Naive B cell (primary cell): Measurements from ENCODE around the gene MMP8. TPM values are rescaled to one million over a fixed set of nuclear protein-coding genes. Genes with fewer than 3 reads are reported as not detected.

Experiments
- ATAC-seq, 2 donors: fragments of 150-1000 bp; cut with Tn5 transposase; 2 replicates each; pipeline ENCODE4 v1.10.0; 2021; ENCODE audit warnings: low read depth in 2 of 2, mild to moderate bottlenecking in 2 of 2, moderate library complexity in 2 of 2
- DNase-seq: peaks from one replicate; pipeline ENCODE4 v3.0.0; 2022
- H3K27ac Mint-ChIP-seq, 6 donors: one replicate each; pipeline ENCODE4 v1.8.0; 2020 to 2022; ENCODE audit warnings: mild to moderate bottlenecking in 6 of 6, mixed read lengths in 6 of 6, moderate library complexity in 5 of 6, inconsistent platforms in 2 of 6
- H3K27me3 Mint-ChIP-seq, 3 donors: one replicate each; pipeline ENCODE4 v1.8.0; 2021 to 2022; ENCODE audit warnings: mixed read lengths in 3 of 3, mild to moderate bottlenecking in 1 of 3
- H3K36me3 Mint-ChIP-seq, 2 donors: one replicate each; pipeline ENCODE4 v1.8.0; 2020 to 2022; ENCODE audit warnings: mixed read lengths in 2 of 2, inconsistent platforms in 1 of 2, mild to moderate bottlenecking in 1 of 2
- H3K4me1 Mint-ChIP-seq, 3 donors: one replicate each; pipeline ENCODE4 v1.8.0; 2020 to 2022; ENCODE audit warnings: mixed read lengths in 3 of 3, inconsistent platforms in 1 of 3, mild to moderate bottlenecking in 1 of 3, moderate library complexity in 1 of 3
- H3K4me3 Mint-ChIP-seq, 8 donors: one replicate each; pipeline ENCODE4 v1.8.0; 2020 to 2022; ENCODE audit warnings: mild to moderate bottlenecking in 8 of 8, mixed read lengths in 8 of 8, moderate library complexity in 8 of 8, inconsistent platforms in 2 of 8
- H3K9me3 Mint-ChIP-seq, 7 donors: one replicate each; pipeline ENCODE4 v1.8.0; 2020 to 2022; ENCODE audit warnings: mixed read lengths in 7 of 7, mild to moderate bottlenecking in 5 of 7, inconsistent platforms in 2 of 7, moderate library complexity in 1 of 7
- polyA plus RNA-seq, 6 donors: library from polyadenylated mRNA; unstranded; fragments of 300-500 nt; fragmentation: Illumina TruSeq; gene quantifications; one replicate each; pipeline ENCODE4 v1.2.3, GENCODE V29; 2021; ENCODE audit warnings: low read depth in 6 of 6

MMP8 gene
- under 1 TPM in 1 of 6 donors, not detected in 5; 0.37 TPM for polyA plus RNA-seq

- ATAC-seq: no peak
- Mint-ChIP-seq H3K4me1 (no peaks in the 10 kb centered on the region), H3K36me3 (peaks cover 0 to 2% of the 10 kb centered on the region in 2 donors)
Observed at GRCh38 chr11:102724904-102725500, at the start of gene MMP8. Gene MMP8, minus strand, starts transcription at chr11:102724954. Its CDS starts 99 bp downstream, at chr11:102724855.

GRCh38 chr11:102773386-102773785 lies 48.6 kb upstream of the MMP8 start:
- no peak for ATAC-seq
- Mint-ChIP-seq H3K4me3 (no peak overlapping the region), H3K27ac (no peak overlapping the region), H3K4me1 (no peaks in the 10 kb centered on the region), H3K9me3 (peaks cover 0 to 5% (median 0%) of the 10 kb centered on the region in 7 donors), H3K27me3 (peaks cover 9 to 28% (median 13%) of the 10 kb centered on the region in 3 donors), H3K36me3 (no peaks in the 10 kb centered on the region)
- no peak for DNase-seq

More at GRCh38 chr11:102724904-102725500, at the start of gene MMP8:
- DNase-seq: no peak
- Mint-ChIP-seq H3K9me3 (peaks cover 0 to 10% (median 5%) of the 10 kb centered on the region in 7 donors), H3K4me3 (no peak within 1 kb of the TSS), H3K27ac (no peak within 1 kb of the TSS), H3K27me3 (peaks cover 0 to 13% (median 9%) of the 10 kb centered on the region in 3 donors)

- peaks cover 9 to 29% (median 16%) of the 10 kb centered on the region in 3 donors for H3K27me3 Mint-ChIP-seq
- H3K9me3 Mint-ChIP-seq: peaks cover 0 to 5% (median 0%) of the 10 kb centered on the region in 7 donors
- H3K4me1 Mint-ChIP-seq: no peaks in the 10 kb centered on the region
- no peak for DNase-seq
- ATAC-seq: no peak
- no peak overlapping the region for H3K27ac Mint-ChIP-seq
- H3K36me3 Mint-ChIP-seq: no peaks in the 10 kb centered on the region
- no peak overlapping the region for H3K4me3 Mint-ChIP-seq
Observed at GRCh38 chr11:102771351-102771750, 46.6 kb upstream of the MMP8 start.

- ATAC-seq (no peak), DNase-seq (no peak)
- no peaks in the 10 kb centered on the region for H3K4me1 Mint-ChIP-seq
- H3K36me3 Mint-ChIP-seq: no peaks in the 10 kb centered on the region
- peaks cover 0 to 5% (median 0%) of the 10 kb centered on the region in 7 donors for H3K9me3 Mint-ChIP-seq
- H3K27ac Mint-ChIP-seq: no peak overlapping the region
- peaks cover 9 to 26% (median 16%) of the 10 kb centered on the region in 3 donors for H3K27me3 Mint-ChIP-seq
- no peak overlapping the region for H3K4me3 Mint-ChIP-seq
Observed at GRCh38 chr11:102770191-102770590, 45.4 kb upstream of the MMP8 start.

GRCh38 chr11:102767800-102768199 lies 43.0 kb upstream of the MMP8 start:
- Mint-ChIP-seq H3K4me1 (no peaks in the 10 kb centered on the region), H3K27ac (no peak overlapping the region), H3K4me3 (no peak overlapping the region), H3K27me3 (peaks cover 12 to 22% (median 22%) of the 10 kb centered on the region in 3 donors), H3K36me3 (no peaks in the 10 kb centered on the region), H3K9me3 (peaks cover 0 to 11% (median 0%) of the 10 kb centered on the region in 7 donors)
- DNase-seq: no peak
- ATAC-seq: no peak

- no peak overlapping the region for H3K4me3 Mint-ChIP-seq
- H3K36me3 Mint-ChIP-seq: no peaks in the 10 kb centered on the region
- no peaks in the 10 kb centered on the region for H3K4me1 Mint-ChIP-seq
- DNase-seq: no peak
- peaks cover 12 to 16% (median 16%) of the 10 kb centered on the region in 3 donors for H3K27me3 Mint-ChIP-seq
- H3K27ac Mint-ChIP-seq: no peak overlapping the region
- no peak for ATAC-seq
- H3K9me3 Mint-ChIP-seq: peaks cover 0 to 7% (median 0%) of the 10 kb centered on the region in 7 donors
Observed at GRCh38 chr11:102763440-102763839, 38.7 kb upstream of the MMP8 start.

GRCh38 chr11:102762361-102762767 lies 37.6 kb upstream of the MMP8 start:
- Mint-ChIP-seq H3K27me3 (peaks cover 15 to 23% (median 19%) of the 10 kb centered on the region in 3 donors), H3K9me3 (peaks cover 0 to 7% (median 0%) of the 10 kb centered on the region in 7 donors), H3K4me3 (no peak overlapping the region), H3K36me3 (no peaks in the 10 kb centered on the region), H3K4me1 (peaks cover 0 to 4% (median 0%) of the 10 kb centered on the region in 3 donors), H3K27ac (no peak overlapping the region)
- DNase-seq (no peak), ATAC-seq (no peak)

GRCh38 chr11:102761646-102762238 lies 37.0 kb upstream of the MMP8 start:
- peaks cover 17 to 29% (median 19%) of the 10 kb centered on the region in 3 donors for H3K27me3 Mint-ChIP-seq
- no peaks in the 10 kb centered on the region for H3K36me3 Mint-ChIP-seq
- peaks cover 0 to 4% (median 0%) of the 10 kb centered on the region in 3 donors for H3K4me1 Mint-ChIP-seq
- no peak for ATAC-seq
- no peak overlapping the region for H3K4me3 Mint-ChIP-seq
- H3K9me3 Mint-ChIP-seq: peaks cover 0 to 7% (median 0%) of the 10 kb centered on the region in 7 donors
- DNase-seq: no peak
- H3K27ac Mint-ChIP-seq: no peak overlapping the region

- no peak for DNase-seq
- no peak overlapping the region for H3K4me3 Mint-ChIP-seq
- H3K36me3 Mint-ChIP-seq: no peaks in the 10 kb centered on the region
- peaks cover 0 to 7% (median 0%) of the 10 kb centered on the region in 7 donors for H3K9me3 Mint-ChIP-seq
- ATAC-seq: no peak
- peaks cover 0 to 4% (median 0%) of the 10 kb centered on the region in 3 donors for H3K4me1 Mint-ChIP-seq
- H3K27me3 Mint-ChIP-seq: peaks cover 20 to 38% (median 20%) of the 10 kb centered on the region in 3 donors
- no peak overlapping the region for H3K27ac Mint-ChIP-seq
Observed at GRCh38 chr11:102760344-102761035, 35.7 kb upstream of the MMP8 start.

- no peak for ATAC-seq
- H3K27me3 Mint-ChIP-seq: peaks cover 35 to 38% (median 37%) of the 10 kb centered on the region in 3 donors
Observed at GRCh38 chr11:102757823-102758549, 33.2 kb upstream of the MMP8 start.

GRCh38 chr11:102753267-102753666 lies 28.5 kb upstream of the MMP8 start:
- peaks cover 0 to 8% (median 3%) of the 10 kb centered on the region in 7 donors for H3K9me3 Mint-ChIP-seq

More at GRCh38 chr11:102757823-102758549, 33.2 kb upstream of the MMP8 start:
- Mint-ChIP-seq H3K27ac (no peak overlapping the region), H3K9me3 (no peaks in the 10 kb centered on the region), H3K36me3 (no peaks in the 10 kb centered on the region), H3K4me1 (peaks cover 0 to 4% (median 0%) of the 10 kb centered on the region in 3 donors), H3K4me3 (no peak overlapping the region)
- DNase-seq: no peak

GRCh38 chr11:102751673-102752072 lies 26.9 kb upstream of the MMP8 start:
- peaks cover 27 to 40% (median 32%) of the 10 kb centered on the region in 3 donors for H3K27me3 Mint-ChIP-seq
- no peak for ATAC-seq
- no peak for DNase-seq
- H3K36me3 Mint-ChIP-seq: peaks cover 0 to 10% of the 10 kb centered on the region in 2 donors
- peaks cover 3 to 13% (median 11%) of the 10 kb centered on the region in 7 donors for H3K9me3 Mint-ChIP-seq
- H3K27ac Mint-ChIP-seq: no peak overlapping the region
- H3K4me1 Mint-ChIP-seq: no peaks in the 10 kb centered on the region
- H3K4me3 Mint-ChIP-seq: no peak overlapping the region

More at GRCh38 chr11:102753267-102753666, 28.5 kb upstream of the MMP8 start:
- DNase-seq (no peak), ATAC-seq (no peak)
- Mint-ChIP-seq H3K4me3 (no peak overlapping the region), H3K27ac (peak overlapping the region in 1 of 6 donors; percentile 1), H3K27me3 (peaks cover 32 to 42% (median 35%) of the 10 kb centered on the region in 3 donors), H3K4me1 (peaks cover 0 to 4% (median 0%) of the 10 kb centered on the region in 3 donors), H3K36me3 (no peaks in the 10 kb centered on the region)
